Testis (tissue), 3 donors: ENCODE measurements around the gene NELFCD. TPM values are rescaled to one million over a fixed set of nuclear protein-coding genes. Genes with fewer than 3 reads are reported as not detected.

Experiments used
- DNase-seq: peaks from one replicate; pipeline ENCODE4 v3.0.0-alpha.2; 2019
- H3K27ac ChIP-seq, 2 donors: fragments of 200-600 bp; sonication (generic); one replicate each; pipeline ENCODE4 v1.5.1; 2019
- H3K27me3 ChIP-seq: fragments of 200-600 bp; sonication (generic); one replicate; pipeline ENCODE4 v1.5.1; 2019
- H3K36me3 ChIP-seq: fragments of 200-600 bp; sonication (generic); one replicate; pipeline ENCODE4 v1.5.1; 2017; ENCODE audit warnings: low read depth; ENCODE audit errors: missing control alignments
- H3K4me1 ChIP-seq: fragments of 200-600 bp; sonication (generic); one replicate; pipeline ENCODE4 v1.5.1; 2019
- H3K4me3 ChIP-seq, 2 donors: fragments of 200-600 bp; sonication (generic); one replicate each; pipeline ENCODE4 v1.5.1; 2017 to 2019
- H3K9me3 ChIP-seq: fragments of 200-600 bp; sonication (generic); one replicate; pipeline ENCODE4 v1.5.1; 2017
- CTCF ChIP-seq, 3 experiments: fragments of 450-650 bp in 2 of 3; fragments of 200-600 bp in 1 of 3; sonication (generic) in 1 of 3; IDR thresholded peaks; one replicate each; pipeline ENCODE4 v1.5.1; 2016 to 2019; ENCODE audit warnings: antibody characterized with exemption in 3 of 3, mild to moderate bottlenecking in 2 of 3, moderate library complexity in 1 of 3
- POLR2A ChIP-seq: fragments of 450-650 bp; IDR thresholded peaks from one replicate; pipeline ENCODE4 v1.6.1; 2017; ENCODE audit warnings: antibody characterized with exemption, mild to moderate bottlenecking, moderate library complexity
- WGBS, 2 donors: methylation state at CpG; one replicate each; pipeline ENCODE4 v1.1.5; 2018; 5-methylcytosine and 5-hydroxymethylcytosine counted together
- intact Hi-C: fragments of 100-400 bp; cut with DNase I; formaldehyde crosslinking; loops from one replicate; pipeline ENCODE4 v1.15.1; 2023; ENCODE audit warnings: low total_unique reads
- polyA plus RNA-seq: library from polyadenylated mRNA; stranded (reverse); fragments of 350-450 nt; fragmentation: Illumina TruSeq; extraction: RNeasy Lipid Tissue Mini Kit (QIAGEN cat#74804); gene quantifications from one replicate; pipeline ENCODE4 v1.2.3, GENCODE V29; 2014; ENCODE audit warnings: low read depth, low replicate concordance; ENCODE audit not compliant: insufficient read depth
- total RNA-seq, 2 donors: library from RNA; depleted of rRNA; stranded (reverse); fragments of >200 nt; gene quantifications; one replicate each; pipeline ENCODE4 v1.2.3, GENCODE V29; 2016

NELFCD gene
- total and polyA plus RNA-seq, 3 donors from 2014 or later, result 103 to 123 (median 105) TPM

GRCh38 chr20:58988565-58988882 lies 7.5 kb downstream of the NELFCD start:
- no peaks in the 10 kb centered on the region for H3K9me3 ChIP-seq
- H3K27ac ChIP-seq, result no peak overlapping the region
- no peak for DNase-seq
- intact Hi-C loops, result no loop called here
- TF ChIP-seq CTCF (IDR thresholded peaks at IDR 0.05) (no peak), POLR2A (no peak)
- no peaks in the 10 kb centered on the region for H3K27me3 ChIP-seq
- H3K4me1 ChIP-seq, result no peaks in the 10 kb centered on the region
- H3K36me3 ChIP-seq, result no peaks in the 10 kb centered on the region
- 80 to 87% methylated on average over 6 of the region's 6 CpGs for WGBS, 2 donors
- H3K4me3 ChIP-seq, result no peak overlapping the region

GRCh38 chr20:58989196-58989595 lies 8.1 kb downstream of the NELFCD start:
- no peak for DNase-seq
- Histone ChIP-seq H3K36me3 (no peaks in the 10 kb centered on the region), H3K27ac (no peak overlapping the region), H3K27me3 (no peaks in the 10 kb centered on the region), H3K4me3 (no peak overlapping the region), H3K4me1 (no peaks in the 10 kb centered on the region), H3K9me3 (no peaks in the 10 kb centered on the region)
- WGBS, 2 donors, result 89 to 90% methylated on average over 10 of the region's 10 CpGs
- no peak for TF ChIP-seq POLR2A
- no peak for TF ChIP-seq CTCF (IDR thresholded peaks at IDR 0.05)
- intact Hi-C loops, result no loop called here

GRCh38 chr20:58990651-58991445 lies 9.8 kb downstream of the NELFCD start:
- H3K4me3 ChIP-seq, result no peak overlapping the region
- intact Hi-C loops, result no loop called here
- H3K9me3 ChIP-seq, result no peaks in the 10 kb centered on the region
- TF ChIP-seq CTCF (IDR thresholded peaks at IDR 0.05), result no peak
- no peak for TF ChIP-seq POLR2A
- 79 to 88% methylated on average over 14 of the region's 14 CpGs for WGBS, 2 donors
- H3K36me3 ChIP-seq, result no peaks in the 10 kb centered on the region
- H3K27ac ChIP-seq, result peak overlapping the region in 1 of 2 donors; percentile 57
- DNase-seq, result no peak
- H3K4me1 ChIP-seq, result no peaks in the 10 kb centered on the region
- H3K27me3 ChIP-seq, result no peaks in the 10 kb centered on the region

GRCh38 chr20:58991715-58992114 lies 10.7 kb downstream of the NELFCD start:
- Histone ChIP-seq H3K27ac (peak overlapping the region in 1 of 2 donors; percentile 10), H3K36me3 (no peaks in the 10 kb centered on the region)
- peak; percentile 47 for DNase-seq

More at GRCh38 chr20:58991715-58992114, 10.7 kb downstream of the NELFCD start:
- Histone ChIP-seq H3K27me3 (no peaks in the 10 kb centered on the region), H3K9me3 (no peaks in the 10 kb centered on the region), H3K4me3 (no peak overlapping the region), H3K4me1 (no peaks in the 10 kb centered on the region)
- 68 to 75% methylated on average over 9 of the region's 9 CpGs for WGBS, 2 donors
- intact Hi-C loops, result no loop called here
- no peak for TF ChIP-seq CTCF (IDR thresholded peaks at IDR 0.05)
- no peak for TF ChIP-seq POLR2A
